Measurements from ENCODE around the gene ZNF439.
"Not testable (repeated sequence)": the region's sequence is repeated elsewhere in the genome, so short reads cannot be mapped to it uniquely, and the experiment has no call there.

Gene ZNF439

GRCh38 chr19:11882606-11883005 is 34.1 kb downstream of the ZNF439 start:
- TF ChIP-seq FOXA1 (IDR thresholded peaks at IDR 0.05) (no peak), ARNT (IDR thresholded peaks at IDR 0.05) (no peak), HDGF (IDR thresholded peaks at IDR 0.05; ENCODE audit: borderline replicate concordance) (no peak), FOXM1 (IDR thresholded peaks at IDR 0.05; ENCODE audit: borderline replicate concordance) (no peak), CTBP1 (IDR thresholded peaks at IDR 0.05; ENCODE audit: borderline replicate concordance) (no peak), ZNF384 (IDR thresholded peaks at IDR 0.05) (no peak), LEF1 (IDR thresholded peaks at IDR 0.05; ENCODE audit: borderline replicate concordance) (no peak), ELF4 (IDR thresholded peaks at IDR 0.05) (no peak), TARDBP (IDR thresholded peaks at IDR 0.05) (no peak), L3MBTL2 (conservative IDR thresholded peaks at IDR 0.05) (no peak), PKNOX1 (IDR thresholded peaks at IDR 0.05) (no peak), NFRKB (IDR thresholded peaks at IDR 0.05) (no peak), FOXK2 (IDR thresholded peaks at IDR 0.05) (no peak), BHLHE40 (IDR thresholded peaks at IDR 0.05; ENCODE audit: borderline replicate concordance) (no peak), SP1 (IDR thresholded peaks at IDR 0.05) (no peak), SUZ12 (IDR thresholded peaks at IDR 0.05) (no peak)
- ChIA-PET CTCF (no interaction called here), POLR2A (no interaction called here)
- no peak for DNase-seq (ENCODE audit: extremely low spot score)

- CTCF ChIA-PET: no interaction called here
- TF ChIP-seq FOXK2 (IDR thresholded peaks at IDR 0.05) (no peak), SUZ12 (IDR thresholded peaks at IDR 0.05) (no peak), ELF4 (IDR thresholded peaks at IDR 0.05) (no peak), L3MBTL2 (conservative IDR thresholded peaks at IDR 0.05) (no peak), NFRKB (IDR thresholded peaks at IDR 0.05) (no peak), SP1 (IDR thresholded peaks at IDR 0.05) (no peak), CTBP1 (IDR thresholded peaks at IDR 0.05; ENCODE audit: borderline replicate concordance) (no peak), HDGF (IDR thresholded peaks at IDR 0.05; ENCODE audit: borderline replicate concordance) (no peak), BHLHE40 (IDR thresholded peaks at IDR 0.05; ENCODE audit: borderline replicate concordance) (no peak), FOXA1 (IDR thresholded peaks at IDR 0.05) (no peak), ARNT (IDR thresholded peaks at IDR 0.05) (no peak), FOXM1 (IDR thresholded peaks at IDR 0.05; ENCODE audit: borderline replicate concordance) (no peak), PKNOX1 (IDR thresholded peaks at IDR 0.05) (no peak), ZNF384 (IDR thresholded peaks at IDR 0.05) (no peak), LEF1 (IDR thresholded peaks at IDR 0.05; ENCODE audit: borderline replicate concordance) (no peak), TARDBP (IDR thresholded peaks at IDR 0.05) (no peak)
- POLR2A ChIA-PET: interaction anchor here (0.6 kb wide), 1 partner anchor 282 kb away, joined by 3 read pairs; no protein-coding TSS in a partner anchor
- DNase-seq (ENCODE audit: extremely low spot score): no peak
Observed at GRCh38 chr19:11887234-11887610, 38.7 kb downstream of the ZNF439 start.

- DNase-seq (ENCODE audit: extremely low spot score): no peak
- TF ChIP-seq ZNF384 (IDR thresholded peaks at IDR 0.05) (no peak), SP1 (IDR thresholded peaks at IDR 0.05) (no peak), LEF1 (IDR thresholded peaks at IDR 0.05; ENCODE audit: borderline replicate concordance) (no peak), TARDBP (IDR thresholded peaks at IDR 0.05) (no peak), SUZ12 (IDR thresholded peaks at IDR 0.05) (no peak), FOXK2 (IDR thresholded peaks at IDR 0.05) (no peak), L3MBTL2 (conservative IDR thresholded peaks at IDR 0.05) (no peak), HDGF (IDR thresholded peaks at IDR 0.05; ENCODE audit: borderline replicate concordance) (no peak), CTBP1 (IDR thresholded peaks at IDR 0.05; ENCODE audit: borderline replicate concordance) (no peak)
- POLR2A ChIA-PET: interaction anchor here (0.6 kb wide), 1 partner anchor 283 kb away, joined by 3 read pairs; no protein-coding TSS in a partner anchor
- CTCF ChIA-PET: no interaction called here
Observed at GRCh38 chr19:11887611-11888531, 39.3 kb downstream of the ZNF439 start, which contains the start of gene ZNF69. Gene ZNF69 (plus strand): TSS chr19:11887782. CDS start chr19:11887924, 142 bp downstream.

- POLR2A ChIA-PET; DNase-seq (ENCODE audit: extremely low spot score); CTCF ChIA-PET: not testable (repeated sequence)
Observed at GRCh38 chr19:11889901-11890300, 41.4 kb downstream of the ZNF439 start.

GRCh38 chr19:11890634-11891033 is 42.1 kb downstream of the ZNF439 start:
- DNase-seq (ENCODE audit: extremely low spot score): no peak
- POLR2A ChIA-PET: no interaction called here
- TF ChIP-seq FOXM1 (IDR thresholded peaks at IDR 0.05; ENCODE audit: borderline replicate concordance) (no peak), SUZ12 (IDR thresholded peaks at IDR 0.05) (no peak), ARNT (IDR thresholded peaks at IDR 0.05) (no peak), PKNOX1 (IDR thresholded peaks at IDR 0.05) (no peak), HDGF (IDR thresholded peaks at IDR 0.05; ENCODE audit: borderline replicate concordance) (no peak), CTBP1 (IDR thresholded peaks at IDR 0.05; ENCODE audit: borderline replicate concordance) (no peak), FOXK2 (IDR thresholded peaks at IDR 0.05) (no peak), SP1 (IDR thresholded peaks at IDR 0.05) (no peak), ZNF384 (IDR thresholded peaks at IDR 0.05) (no peak), NFRKB (IDR thresholded peaks at IDR 0.05) (no peak), FOXA1 (IDR thresholded peaks at IDR 0.05) (no peak), ELF4 (IDR thresholded peaks at IDR 0.05) (no peak), L3MBTL2 (conservative IDR thresholded peaks at IDR 0.05) (no peak), TARDBP (IDR thresholded peaks at IDR 0.05) (no peak), LEF1 (IDR thresholded peaks at IDR 0.05; ENCODE audit: borderline replicate concordance) (no peak), BHLHE40 (IDR thresholded peaks at IDR 0.05; ENCODE audit: borderline replicate concordance) (no peak)
- CTCF ChIA-PET: no interaction called here

GRCh38 chr19:11894851-11895250 is 46.3 kb downstream of the ZNF439 start:
- ChIA-PET POLR2A (no interaction called here), CTCF (no interaction called here)
- DNase-seq (ENCODE audit: extremely low spot score): no peak
- TF ChIP-seq FOXM1 (IDR thresholded peaks at IDR 0.05; ENCODE audit: borderline replicate concordance) (no peak), L3MBTL2 (conservative IDR thresholded peaks at IDR 0.05) (no peak), LEF1 (IDR thresholded peaks at IDR 0.05; ENCODE audit: borderline replicate concordance) (no peak), BHLHE40 (IDR thresholded peaks at IDR 0.05; ENCODE audit: borderline replicate concordance) (no peak), FOXK2 (IDR thresholded peaks at IDR 0.05) (no peak), HDGF (IDR thresholded peaks at IDR 0.05; ENCODE audit: borderline replicate concordance) (no peak), ARNT (IDR thresholded peaks at IDR 0.05) (no peak), PKNOX1 (IDR thresholded peaks at IDR 0.05) (no peak), ELF4 (IDR thresholded peaks at IDR 0.05) (no peak), NFRKB (IDR thresholded peaks at IDR 0.05) (no peak), SP1 (IDR thresholded peaks at IDR 0.05) (no peak), SUZ12 (IDR thresholded peaks at IDR 0.05) (no peak), FOXA1 (IDR thresholded peaks at IDR 0.05) (no peak), TARDBP (IDR thresholded peaks at IDR 0.05) (no peak), CTBP1 (IDR thresholded peaks at IDR 0.05; ENCODE audit: borderline replicate concordance) (no peak), ZNF384 (IDR thresholded peaks at IDR 0.05) (no peak)

Measured in HEK293T (cell line).